Tongue (tissue), 2 donors: ENCODE results near the gene SFT2D3. TPM values are rescaled to one million over a fixed set of nuclear protein-coding genes. Genes with fewer than 3 reads are reported as not detected.

Experiments used
- DNase-seq: peaks from one replicate; pipeline ENCODE4 v3.0.0-alpha.2; 2015
- total RNA-seq: library from RNA; depleted of rRNA; stranded (reverse); fragments of >200 nt; gene quantifications from one replicate; pipeline ENCODE4 v1.2.3, GENCODE V29; 2014

SFT2D3 gene
- total RNA-seq, 1 donor from 2014 or later = 11.6 TPM

DNA sequence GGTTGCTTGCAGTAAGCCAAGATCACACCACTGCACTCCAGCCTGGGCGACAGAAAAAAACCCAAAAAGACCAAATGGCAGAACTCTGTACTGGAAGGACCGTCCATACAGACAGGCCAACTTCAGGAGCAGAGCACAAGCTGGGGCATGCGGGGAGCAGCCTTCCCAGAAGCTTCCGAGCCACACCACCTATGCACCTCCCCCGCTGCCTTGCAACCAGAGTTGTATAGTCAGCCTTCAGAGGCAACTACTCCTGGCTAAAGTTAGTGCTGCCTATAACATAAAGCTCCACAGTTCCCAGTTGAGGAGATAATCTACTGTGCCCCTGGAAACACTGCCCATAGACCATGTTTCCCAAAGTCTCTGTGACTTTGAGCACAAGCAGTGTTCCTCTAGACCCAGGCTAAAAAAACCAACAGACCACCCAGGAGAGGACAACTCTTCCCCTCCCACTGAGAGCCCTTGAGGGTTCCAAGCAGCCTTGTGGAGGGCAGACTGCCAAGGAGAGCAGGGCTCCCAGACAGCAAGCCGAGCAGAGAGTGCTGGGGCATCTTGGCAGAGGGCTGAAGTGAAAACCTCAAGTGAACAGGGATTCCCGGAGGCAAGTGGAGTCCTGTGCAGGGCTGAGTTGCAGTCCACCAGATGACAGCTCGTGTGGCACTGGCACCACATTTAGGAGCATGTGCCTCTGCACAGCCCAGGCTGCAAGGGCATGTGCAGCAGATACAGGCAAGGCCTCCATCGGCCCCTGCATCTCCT lies 6.8 kb downstream of the SFT2D3 start:
- peak; percentile 19 for DNase-seq

GRCh38 chr2:127709336-127709735 lies 8.0 kb downstream of the SFT2D3 start:
- DNase-seq = no peak

- no peak for DNase-seq
Measured at GRCh38 chr2:127712999-127713398, 11.7 kb downstream of the SFT2D3 start.

DNA sequence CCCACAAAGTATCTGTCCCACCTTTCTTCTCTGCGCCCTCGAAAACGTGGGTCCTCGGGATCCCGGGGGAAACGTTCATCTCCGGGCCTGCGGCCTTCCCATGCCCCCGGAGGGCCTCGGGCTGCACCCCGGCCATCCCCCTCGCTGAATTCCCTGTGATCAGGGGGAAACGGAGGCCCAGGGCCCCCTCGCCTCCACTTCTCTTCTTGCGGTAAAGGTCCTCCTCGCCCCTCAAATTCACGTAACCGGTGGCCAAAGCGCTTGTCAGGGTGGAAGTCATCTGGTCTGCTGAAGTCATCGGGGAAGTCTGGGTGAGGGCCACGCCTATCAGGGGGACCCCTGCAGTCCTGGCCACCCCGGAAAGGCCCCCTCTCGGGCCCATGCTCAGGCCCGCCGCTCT lies 12.3 kb downstream of the SFT2D3 start:
- no peak for DNase-seq

DNA sequence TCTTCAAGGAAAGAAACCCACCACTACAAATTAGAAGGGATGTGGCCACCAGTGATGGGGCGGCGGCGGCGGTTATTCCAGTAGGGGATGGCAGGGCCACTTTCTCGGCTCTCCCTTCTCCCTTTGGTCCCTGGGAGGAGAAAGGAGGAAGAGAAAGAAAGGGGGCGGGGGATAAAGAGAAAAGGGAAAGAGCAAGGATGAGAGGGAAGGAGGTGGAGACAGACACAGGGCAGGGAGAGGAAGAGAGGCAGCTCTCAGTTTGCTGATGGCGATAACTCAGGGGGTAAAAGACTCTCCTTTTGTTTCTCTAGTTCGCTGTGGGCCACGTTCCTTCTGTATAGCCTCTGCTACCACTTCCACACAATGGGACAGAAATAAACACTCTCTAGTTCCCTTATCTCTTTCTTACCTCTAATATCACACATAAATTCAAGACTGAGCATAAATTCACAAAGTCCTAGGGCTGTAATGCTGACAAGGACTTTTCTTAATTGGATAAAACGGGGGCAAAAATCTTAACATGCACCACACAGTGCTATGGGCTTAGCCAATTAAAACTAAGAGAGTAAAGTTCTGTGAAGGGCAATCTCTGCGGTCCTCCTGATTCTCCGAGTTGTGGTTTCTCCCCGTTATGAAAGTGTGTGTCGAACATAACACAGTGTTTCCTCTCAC lies 14.6 kb downstream of the SFT2D3 start:
- DNase-seq = no peak

DNA sequence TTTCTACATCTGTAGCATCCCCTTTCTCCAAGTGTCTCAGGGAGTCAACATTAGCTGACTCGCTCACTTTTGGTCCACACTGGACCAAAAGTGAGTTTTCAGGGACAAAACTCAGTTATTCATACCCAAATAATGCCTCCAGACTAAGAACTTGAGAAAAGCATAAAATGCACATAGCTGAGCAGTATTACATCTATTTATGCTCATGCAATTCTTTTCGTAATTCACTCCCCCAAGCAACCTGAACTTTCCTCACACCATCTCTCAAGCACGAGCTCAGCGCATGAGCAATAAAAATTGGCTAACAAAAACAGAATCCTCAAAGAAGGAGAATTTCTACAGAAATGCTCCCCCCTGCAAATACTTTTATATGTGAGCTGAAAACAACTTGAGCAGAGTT lies 17.0 kb downstream of the SFT2D3 start:
- no peak for DNase-seq

GRCh38 chr2:127719301-127720218 lies 18.3 kb downstream of the SFT2D3 start:
- DNase-seq = no peak

DNA sequence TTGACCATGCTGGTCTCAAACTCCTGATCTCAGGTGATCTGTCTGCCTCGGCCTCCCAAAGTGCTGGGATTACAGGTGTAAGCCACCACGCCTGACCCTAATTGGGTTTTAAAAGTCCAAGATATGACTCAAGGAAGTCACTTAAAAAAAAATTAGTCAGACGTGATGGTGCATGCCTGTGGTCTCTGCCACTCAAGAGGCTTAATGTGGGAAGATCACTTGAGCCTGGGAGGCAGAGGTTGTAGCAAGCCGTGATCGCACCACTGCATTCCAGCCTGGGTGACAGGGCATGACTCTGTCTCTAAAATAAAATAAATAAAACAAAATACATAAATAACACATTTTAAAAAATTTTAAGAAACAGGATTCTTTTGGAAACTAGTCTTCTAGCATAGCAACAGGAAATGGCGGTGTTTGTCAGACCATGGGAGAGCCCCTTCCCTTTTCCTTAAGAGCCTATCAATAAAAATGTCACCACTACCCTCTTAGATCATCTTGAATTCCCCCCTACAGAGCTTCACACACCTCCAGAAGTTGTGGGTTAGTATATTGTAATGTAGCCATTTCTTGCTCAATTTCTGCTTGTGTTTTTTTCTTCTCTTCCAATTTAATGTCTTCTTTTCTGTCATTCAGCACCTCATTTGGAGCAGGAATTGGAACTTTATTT lies 20.1 kb downstream of the SFT2D3 start:
- no peak for DNase-seq

- no peak for DNase-seq
Measured at GRCh38 chr2:127721978-127722355, 20.7 kb downstream of the SFT2D3 start.

- DNase-seq = no peak
Measured at GRCh38 chr2:127722807-127723206, 21.5 kb downstream of the SFT2D3 start.

- DNase-seq = no peak
Measured at GRCh38 chr2:127726158-127726880, 25.0 kb downstream of the SFT2D3 start.

- DNase-seq = no peak
Measured at GRCh38 chr2:127733113-127733815, 32.0 kb downstream of the SFT2D3 start.

- DNase-seq = peak; percentile 27
Measured at GRCh38 chr2:127733816-127734537, 32.7 kb downstream of the SFT2D3 start.

DNA sequence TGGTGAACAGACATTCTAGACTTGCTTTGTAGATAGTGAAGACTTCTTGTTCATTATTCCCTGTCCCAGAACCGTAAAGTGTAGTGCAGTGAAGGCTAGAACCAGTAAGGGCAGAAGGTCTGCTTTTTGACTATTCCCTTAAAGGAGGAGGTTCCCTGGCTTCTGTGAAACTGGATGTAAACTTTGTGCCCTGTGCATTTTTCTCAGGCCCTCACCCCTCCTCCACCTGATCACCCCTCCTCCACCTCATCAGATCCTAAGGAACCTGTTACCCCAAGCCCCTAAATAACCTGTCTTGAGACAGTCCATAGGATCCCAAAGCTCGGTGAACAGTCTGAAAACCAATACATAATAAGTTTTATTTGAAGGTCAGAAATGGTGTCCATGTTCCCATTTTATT lies 33.7 kb downstream of the SFT2D3 start:
- no peak for DNase-seq

DNA sequence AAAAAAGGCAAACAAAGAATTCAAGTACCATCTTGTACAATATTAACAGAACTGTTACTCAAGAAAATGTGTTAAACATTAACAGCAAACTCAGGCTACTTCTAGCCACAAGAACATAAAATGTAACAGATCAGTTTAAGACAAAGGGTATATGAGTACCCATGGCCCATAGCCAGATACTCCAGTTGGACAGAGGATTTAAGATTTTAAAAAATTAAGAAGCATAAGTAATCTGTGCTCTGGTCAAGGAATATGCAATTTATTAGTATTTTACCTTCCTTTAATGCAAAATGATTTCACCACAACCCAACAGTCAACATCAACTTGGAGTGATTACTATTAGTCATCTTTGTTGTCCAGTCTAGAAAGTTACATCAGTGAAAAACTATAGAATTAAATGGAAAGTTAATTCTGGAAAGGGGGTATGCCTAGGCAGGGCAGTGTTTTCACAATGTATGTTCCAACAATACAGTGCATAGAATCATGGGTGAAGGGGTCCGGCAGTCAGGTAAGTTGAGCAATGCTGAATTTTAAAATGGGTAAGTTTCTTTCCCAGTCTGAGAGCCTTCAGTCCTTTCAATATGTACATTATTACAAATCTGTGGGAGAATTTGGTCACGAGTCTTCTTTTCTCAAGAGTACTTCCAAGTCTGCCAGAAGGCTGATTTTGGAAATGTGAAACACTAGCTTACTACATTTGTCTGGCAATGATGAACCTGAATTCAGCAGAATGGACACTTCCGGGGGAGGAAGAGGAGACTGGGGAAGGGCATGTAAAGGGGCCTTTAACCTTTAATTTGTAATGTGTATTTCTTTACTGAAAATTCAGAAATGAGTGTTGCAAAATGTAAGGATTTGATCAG lies 34.5 kb downstream of the SFT2D3 start:
- DNase-seq = no peak

GRCh38 chr2:127737892-127738291 lies 36.6 kb downstream of the SFT2D3 start:
- no peak for DNase-seq

- no peak for DNase-seq
Measured at GRCh38 chr2:127739800-127740199, 38.5 kb downstream of the SFT2D3 start.

GRCh38 chr2:127740665-127741288 lies 39.5 kb downstream of the SFT2D3 start:
- DNase-seq = peak; percentile 14
